NB4 (cell line): Measurements from ENCODE around the gene CLSTN3.

Source experiments
- DNase-seq: peaks from one replicate; pipeline ENCODE4 v3.0.0; 2010; ENCODE audit warnings: low read depth
- H3K4me3 ChIP-seq: one replicate; pipeline ENCODE4 v1.5.1; 2011; ENCODE audit warnings: mild to moderate bottlenecking, low read depth, low read length, moderate library complexity
- MYC ChIP-seq: IDR thresholded peaks from 2 replicates; pipeline ENCODE4 v1.6.1; 2011; ENCODE audit warnings: low read depth, low read length
- POLR2A ChIP-seq: IDR thresholded peaks from 2 replicates; pipeline ENCODE4 v1.6.1; 2011; ENCODE audit warnings: mild to moderate bottlenecking; ENCODE audit not compliant: insufficient read length; ENCODE audit errors: extremely low read depth
- TF ChIP-seq, protein P1 (sequence below): IDR thresholded peaks from one replicate; pipeline ENCODE4 v1.5.1; 2012; ENCODE audit warnings: low read depth, low read length
- TF ChIP-seq, protein P2 (sequence below): IDR thresholded peaks from 2 replicates; pipeline ENCODE4 v1.6.1; 2011; ENCODE audit warnings: low read depth, low read length

The CLSTN3 gene

DNA sequence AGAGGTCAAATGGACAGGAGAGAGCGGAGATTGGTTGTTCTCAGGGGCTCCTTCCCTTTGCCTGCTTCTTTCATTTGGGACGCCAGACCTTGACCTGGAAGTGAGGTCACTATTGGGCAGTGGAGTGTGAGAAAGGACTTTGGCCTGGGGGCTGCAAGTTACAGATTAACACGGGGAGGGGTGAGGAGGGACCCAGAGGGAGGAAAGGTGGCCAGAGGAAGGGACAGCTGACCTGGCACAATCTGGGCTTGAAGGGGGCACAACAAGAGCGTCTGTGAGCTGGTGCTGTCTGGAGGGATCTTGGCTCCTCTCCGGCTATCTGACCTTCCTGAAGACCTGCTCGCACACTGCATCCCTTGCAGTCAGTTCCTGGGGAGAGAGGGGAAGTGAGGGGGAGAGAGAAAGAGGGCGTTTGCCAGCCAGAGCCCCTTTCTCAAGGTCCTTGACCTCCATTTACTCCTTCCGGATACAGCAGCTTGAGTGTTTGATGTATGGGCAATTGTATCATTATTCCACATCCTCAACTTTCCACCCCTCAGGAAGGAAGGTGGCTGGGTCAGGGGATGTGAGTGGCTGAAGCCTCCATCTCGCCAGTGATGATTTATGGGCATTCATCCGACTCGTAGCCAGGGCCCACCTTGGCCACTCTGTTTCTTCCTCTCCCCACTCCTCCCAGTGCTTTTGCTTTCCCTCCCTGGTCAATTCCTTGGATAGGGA is 6.2 kb upstream of the CLSTN3 start:
- TF ChIP-seq, protein P1, sequence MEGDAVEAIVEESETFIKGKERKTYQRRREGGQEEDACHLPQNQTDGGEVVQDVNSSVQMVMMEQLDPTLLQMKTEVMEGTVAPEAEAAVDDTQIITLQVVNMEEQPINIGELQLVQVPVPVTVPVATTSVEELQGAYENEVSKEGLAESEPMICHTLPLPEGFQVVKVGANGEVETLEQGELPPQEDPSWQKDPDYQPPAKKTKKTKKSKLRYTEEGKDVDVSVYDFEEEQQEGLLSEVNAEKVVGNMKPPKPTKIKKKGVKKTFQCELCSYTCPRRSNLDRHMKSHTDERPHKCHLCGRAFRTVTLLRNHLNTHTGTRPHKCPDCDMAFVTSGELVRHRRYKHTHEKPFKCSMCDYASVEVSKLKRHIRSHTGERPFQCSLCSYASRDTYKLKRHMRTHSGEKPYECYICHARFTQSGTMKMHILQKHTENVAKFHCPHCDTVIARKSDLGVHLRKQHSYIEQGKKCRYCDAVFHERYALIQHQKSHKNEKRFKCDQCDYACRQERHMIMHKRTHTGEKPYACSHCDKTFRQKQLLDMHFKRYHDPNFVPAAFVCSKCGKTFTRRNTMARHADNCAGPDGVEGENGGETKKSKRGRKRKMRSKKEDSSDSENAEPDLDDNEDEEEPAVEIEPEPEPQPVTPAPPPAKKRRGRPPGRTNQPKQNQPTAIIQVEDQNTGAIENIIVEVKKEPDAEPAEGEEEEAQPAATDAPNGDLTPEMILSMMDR: no peak
- TF ChIP-seq MYC (no peak), POLR2A (no peak)
- TF ChIP-seq, protein P2, sequence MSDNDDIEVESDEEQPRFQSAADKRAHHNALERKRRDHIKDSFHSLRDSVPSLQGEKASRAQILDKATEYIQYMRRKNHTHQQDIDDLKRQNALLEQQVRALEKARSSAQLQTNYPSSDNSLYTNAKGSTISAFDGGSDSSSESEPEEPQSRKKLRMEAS: no peak
- no peak for DNase-seq
- H3K4me3 ChIP-seq: no peak overlapping the region

DNA sequence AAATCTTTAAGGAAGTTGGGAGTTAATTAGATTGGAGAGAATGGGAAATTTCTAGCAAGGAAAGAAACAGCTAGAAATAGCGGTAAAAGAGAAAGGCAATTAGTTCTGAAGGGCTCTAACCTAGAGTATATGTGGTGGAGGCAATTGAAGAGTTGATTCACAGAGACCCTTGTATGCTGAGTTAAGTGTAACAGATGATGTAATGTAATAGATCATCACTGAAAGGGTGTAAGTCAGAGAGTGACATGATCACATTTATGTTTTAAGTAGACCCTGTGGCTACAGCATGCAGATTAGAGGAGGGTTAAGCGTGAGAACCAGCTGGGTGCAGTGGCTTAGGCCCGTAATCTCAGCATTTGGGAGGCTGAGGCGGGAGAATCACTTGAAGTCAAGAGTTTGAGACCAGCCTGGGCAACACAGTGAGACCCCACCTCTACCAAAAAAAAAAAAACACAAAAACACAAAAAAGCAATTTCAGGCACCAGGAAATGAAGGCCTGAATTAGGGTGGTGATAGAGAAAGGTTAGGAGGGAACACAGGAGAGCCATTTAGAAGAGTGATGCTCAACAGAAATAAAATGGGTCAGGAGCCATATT is 4.4 kb upstream of the CLSTN3 start:
- TF ChIP-seq POLR2A (no peak), MYC (no peak)
- TF ChIP-seq, protein P1: no peak
- TF ChIP-seq, protein P2: no peak
- no peak overlapping the region for H3K4me3 ChIP-seq
- no peak for DNase-seq

DNA sequence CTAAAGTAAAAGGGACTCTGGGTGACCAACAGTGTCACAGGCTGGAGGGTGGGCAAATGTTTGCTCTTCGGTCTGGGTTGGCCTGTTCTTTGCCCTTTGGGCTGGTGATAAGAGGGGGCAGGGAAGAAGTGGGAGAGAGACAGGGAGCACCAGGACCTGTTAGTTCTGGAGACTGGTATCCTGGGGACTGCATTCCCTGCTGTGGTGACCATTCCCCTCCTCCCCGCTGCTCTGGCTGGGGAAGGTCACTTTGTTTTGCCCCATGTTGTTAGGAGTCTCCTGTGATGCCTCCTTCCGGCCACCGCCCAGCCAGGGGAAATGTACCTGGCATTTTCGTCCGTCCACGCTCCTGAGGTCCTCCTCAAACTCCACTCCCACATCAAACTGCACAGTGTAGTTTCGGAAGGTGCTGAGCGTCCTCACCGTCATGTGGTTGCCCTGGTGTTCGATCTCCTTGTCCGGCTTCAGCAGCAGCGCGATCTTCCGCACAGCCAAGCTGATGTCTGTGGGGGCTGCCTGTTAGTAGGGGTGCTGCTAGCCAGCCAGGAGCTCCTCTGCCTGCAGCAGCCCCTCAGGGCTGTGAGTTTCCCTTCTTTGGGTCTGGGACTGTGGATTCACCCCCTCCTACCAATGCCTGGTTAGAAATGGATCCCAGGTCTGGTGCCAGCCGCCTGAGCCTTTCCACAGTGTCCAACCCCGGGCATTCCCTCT is 2.1 kb upstream of the CLSTN3 start:
- TF ChIP-seq, protein P1: no peak
- no peak for TF ChIP-seq MYC
- TF ChIP-seq POLR2A: no peak
- no peak overlapping the region for H3K4me3 ChIP-seq
- DNase-seq: no peak

DNA sequence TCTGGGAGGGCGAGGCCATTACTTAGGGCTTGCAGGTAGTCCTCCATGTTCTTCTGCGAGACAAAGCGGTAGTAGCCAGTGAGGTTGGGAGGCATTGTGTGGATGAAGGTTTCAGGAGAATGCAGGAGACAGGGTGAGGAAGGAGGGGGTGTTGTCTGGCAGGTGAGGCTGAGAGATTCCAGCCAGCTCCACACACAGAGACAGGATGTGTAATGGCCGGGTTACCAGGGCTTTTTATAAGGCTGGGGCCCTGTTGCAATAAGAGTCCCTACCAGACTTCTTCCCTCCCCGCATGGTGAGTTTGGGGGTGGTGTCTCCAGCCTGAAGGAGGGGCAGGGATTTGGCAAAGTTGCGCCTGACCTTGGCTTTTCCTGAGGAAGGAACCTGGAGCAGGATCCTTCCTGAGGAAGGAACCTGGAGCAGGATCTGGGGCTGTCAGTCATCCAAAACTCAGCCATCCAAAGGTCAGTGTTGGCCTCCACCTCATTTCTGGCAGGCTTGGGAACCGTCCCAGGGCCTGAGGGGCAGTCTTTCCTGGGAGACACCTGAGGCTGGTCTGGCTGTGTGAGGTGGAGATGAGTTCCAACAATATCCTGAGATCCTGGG is 1.4 kb upstream of the CLSTN3 start, which contains the start of gene RBP5:
Gene RBP5 (minus strand): TSS at position 209 of the 606 bp plus-strand sequence. CDS start 114 bp downstream, at position 95.
- TF ChIP-seq, protein P2: no peak
- no peak for TF ChIP-seq POLR2A
- peak within 1 kb of the TSS; percentile 48 for H3K4me3 ChIP-seq
- no peak for DNase-seq

DNA sequence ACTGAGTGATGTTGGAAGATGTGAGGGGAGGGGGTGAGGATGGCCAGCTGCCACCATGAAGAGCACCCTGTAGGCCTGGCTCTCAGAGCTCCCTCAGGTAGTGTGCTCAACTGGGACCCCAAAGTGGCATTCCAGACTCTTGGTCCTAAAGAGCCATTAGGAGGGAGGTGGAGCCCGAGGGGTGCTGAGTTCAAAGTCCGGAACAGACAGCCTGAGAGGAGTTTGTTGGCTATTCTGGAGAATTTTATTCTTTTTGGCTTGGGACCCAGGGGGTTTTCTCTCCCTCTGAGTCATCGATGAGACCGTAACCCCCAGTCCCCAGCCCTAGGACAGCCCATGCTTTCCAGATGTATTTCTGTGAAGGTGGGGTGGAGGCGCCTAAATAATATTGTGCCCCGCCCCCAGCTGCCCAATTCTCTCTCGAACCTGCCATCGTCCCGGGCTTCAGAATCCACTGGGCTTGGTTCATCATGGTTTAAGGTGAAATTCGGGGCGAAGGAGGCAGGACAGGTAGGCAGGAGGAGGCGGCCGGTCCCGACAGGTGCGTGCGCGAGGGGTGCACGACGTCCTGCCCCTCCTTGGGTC is 792 bp upstream of the CLSTN3 start:
- DNase-seq: no peak
- TF ChIP-seq, protein P2: no peak
- TF ChIP-seq MYC: no peak
- TF ChIP-seq POLR2A: no peak
- TF ChIP-seq, protein P1: no peak
- H3K4me3 ChIP-seq: peak overlapping the region; percentile 48
